GM21529 (cell line): ENCODE measurements around the gene IGSF9B.
"Not testable (repeated sequence)": the region's sequence is repeated elsewhere in the genome, so short reads cannot be mapped to it uniquely, and the experiment has no call there.

Source experiments
- ATAC-seq: cut with Tn5 transposase; IDR thresholded peaks from one replicate; pipeline ENCODE4 v1.9.1; 2021; ENCODE audit not compliant: unreplicated experiment

The IGSF9B gene, protein sequence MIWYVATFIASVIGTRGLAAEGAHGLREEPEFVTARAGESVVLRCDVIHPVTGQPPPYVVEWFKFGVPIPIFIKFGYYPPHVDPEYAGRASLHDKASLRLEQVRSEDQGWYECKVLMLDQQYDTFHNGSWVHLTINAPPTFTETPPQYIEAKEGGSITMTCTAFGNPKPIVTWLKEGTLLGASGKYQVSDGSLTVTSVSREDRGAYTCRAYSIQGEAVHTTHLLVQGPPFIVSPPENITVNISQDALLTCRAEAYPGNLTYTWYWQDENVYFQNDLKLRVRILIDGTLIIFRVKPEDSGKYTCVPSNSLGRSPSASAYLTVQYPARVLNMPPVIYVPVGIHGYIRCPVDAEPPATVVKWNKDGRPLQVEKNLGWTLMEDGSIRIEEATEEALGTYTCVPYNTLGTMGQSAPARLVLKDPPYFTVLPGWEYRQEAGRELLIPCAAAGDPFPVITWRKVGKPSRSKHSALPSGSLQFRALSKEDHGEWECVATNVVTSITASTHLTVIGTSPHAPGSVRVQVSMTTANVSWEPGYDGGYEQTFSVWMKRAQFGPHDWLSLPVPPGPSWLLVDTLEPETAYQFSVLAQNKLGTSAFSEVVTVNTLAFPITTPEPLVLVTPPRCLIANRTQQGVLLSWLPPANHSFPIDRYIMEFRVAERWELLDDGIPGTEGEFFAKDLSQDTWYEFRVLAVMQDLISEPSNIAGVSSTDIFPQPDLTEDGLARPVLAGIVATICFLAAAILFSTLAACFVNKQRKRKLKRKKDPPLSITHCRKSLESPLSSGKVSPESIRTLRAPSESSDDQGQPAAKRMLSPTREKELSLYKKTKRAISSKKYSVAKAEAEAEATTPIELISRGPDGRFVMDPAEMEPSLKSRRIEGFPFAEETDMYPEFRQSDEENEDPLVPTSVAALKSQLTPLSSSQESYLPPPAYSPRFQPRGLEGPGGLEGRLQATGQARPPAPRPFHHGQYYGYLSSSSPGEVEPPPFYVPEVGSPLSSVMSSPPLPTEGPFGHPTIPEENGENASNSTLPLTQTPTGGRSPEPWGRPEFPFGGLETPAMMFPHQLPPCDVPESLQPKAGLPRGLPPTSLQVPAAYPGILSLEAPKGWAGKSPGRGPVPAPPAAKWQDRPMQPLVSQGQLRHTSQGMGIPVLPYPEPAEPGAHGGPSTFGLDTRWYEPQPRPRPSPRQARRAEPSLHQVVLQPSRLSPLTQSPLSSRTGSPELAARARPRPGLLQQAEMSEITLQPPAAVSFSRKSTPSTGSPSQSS (N-terminal part only)

DNA sequence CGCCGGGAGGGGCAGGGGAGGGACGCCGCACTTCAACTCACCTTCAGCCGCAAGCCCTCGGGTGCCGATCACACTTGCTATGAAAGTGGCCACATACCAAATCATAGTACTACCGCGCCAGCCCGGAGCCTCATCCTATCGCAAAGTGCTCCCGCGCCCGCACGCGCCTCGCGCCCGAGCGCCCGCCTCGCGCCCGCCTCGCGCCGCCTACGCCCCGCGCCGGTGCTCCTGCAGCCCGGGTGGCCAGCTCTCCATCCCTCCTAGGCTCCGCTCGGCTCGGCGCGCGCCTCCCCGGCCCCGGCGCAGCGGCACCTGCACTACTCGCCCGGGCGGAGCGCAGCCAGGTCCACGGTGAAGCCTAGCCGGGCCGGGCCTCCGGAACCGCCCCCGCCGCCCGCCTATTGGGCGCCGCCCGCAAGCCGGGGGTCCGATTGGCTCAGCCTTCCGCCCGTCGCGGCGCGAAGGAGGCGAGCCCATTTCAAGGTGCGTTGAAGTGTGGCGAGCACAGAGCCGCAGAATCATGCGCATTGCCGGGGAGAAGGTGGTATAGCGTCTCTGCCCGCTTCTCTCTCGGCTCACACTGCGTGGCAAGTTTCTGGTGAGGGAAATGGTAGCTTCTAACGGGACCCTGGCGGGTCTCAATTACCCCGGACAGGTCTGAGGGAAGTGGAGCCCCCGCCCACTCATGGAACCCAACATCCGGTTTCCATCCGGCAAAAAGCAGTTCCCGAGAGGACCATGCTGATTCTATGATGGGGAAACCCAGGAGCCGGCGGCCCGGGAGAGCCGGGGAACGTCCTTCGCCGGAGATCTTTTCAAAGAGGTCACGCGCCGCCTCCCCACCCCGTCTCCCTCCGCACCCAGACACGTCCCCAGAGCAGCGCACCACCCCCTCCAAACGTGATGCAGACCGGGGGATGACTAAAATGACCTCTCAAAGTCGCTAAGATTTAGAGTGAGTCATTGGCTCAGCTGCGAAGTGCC, at the start of gene IGSF9B:
IGSF9B (minus strand) TSS at position 319 of the 984 bp plus-strand sequence; CDS start at position 105, 214 bp downstream.
- peak; percentile 99 for ATAC-seq

DNA sequence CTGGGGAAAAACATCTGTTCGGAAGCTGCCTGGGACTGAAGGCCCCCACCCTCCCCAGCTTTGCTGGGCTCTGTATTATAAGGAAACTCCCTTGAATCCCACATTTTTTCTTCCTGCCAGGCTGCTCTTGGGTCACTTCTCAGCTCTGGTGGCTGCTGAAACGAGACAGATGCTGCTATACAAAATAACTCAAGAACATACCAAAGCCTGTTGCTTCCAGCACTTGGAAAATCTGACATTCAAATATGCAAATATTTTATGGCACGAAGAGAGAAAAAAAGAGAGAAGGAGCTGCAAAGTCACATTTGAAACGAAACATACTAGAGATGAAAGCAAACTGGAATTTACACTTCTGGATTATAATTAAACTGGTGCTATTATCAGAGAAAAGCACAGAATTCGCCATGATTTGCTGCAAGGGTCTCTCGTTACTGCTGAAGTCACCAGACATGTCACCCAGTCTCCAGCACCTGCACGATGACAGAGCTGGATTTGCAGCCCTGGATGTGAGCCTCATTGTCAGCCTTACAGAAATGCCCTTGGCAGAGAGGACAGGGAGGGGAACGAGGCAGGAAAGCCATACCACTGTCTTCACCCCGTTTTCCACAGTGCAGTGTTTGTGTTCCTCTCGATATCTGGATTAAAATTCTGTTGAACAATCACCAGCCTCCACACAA, 47.9 kb upstream of the IGSF9B start:
- no peak for ATAC-seq

DNA sequence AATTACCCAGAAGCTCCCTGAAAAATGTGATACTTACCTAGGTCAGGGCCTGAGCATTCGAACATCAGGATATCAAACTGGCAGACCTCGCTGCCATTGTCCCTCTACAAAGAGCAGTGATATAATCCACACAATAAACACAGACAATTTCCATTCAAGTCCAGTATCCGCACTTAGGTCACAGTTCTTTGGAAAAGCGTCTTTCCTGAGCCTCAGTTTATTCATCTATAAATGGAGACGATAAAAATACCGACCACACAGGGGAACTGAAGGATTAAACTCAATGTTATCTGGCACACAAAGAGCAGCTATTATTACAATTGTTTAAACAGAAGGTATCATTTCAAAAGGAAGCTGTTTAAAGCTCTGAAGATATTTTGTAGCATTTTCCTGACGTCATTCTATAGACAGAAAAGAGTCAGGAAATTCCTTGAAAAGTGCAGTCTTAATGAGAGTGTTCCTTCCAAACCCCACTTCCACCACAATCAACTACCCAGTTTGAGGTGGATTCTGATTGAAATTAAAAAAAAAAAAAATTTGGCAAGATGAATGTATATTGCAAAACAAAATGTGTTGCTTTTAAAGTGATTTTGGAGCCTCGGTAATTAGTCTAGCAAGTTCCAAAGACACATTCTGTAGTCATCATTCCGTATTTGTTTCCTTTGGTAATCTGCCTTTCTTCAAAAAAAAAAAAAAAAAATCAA, 47.2 kb upstream of the IGSF9B start:
- no peak for ATAC-seq

DNA sequence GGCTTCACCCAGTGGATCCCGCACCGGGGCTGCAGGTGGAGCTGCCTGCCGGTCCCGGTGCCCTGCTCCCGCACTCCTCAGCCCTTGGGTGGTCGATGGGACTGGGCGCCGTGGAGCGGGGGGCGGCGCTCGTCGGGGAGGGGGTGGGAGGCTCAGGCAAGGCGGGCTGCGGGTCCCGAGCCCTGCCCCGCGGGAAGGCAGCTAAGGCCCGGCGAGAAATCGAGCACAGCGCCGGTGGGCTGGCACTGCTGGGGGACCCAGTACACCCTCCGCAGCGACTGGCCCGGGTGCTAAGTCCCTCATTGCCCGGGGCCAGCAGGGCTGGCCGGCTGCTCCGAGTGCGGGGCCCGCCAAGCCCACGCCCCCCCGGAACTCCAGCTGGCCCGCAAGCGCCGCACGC, 46.1 kb upstream of the IGSF9B start:
- not testable (repeated sequence) for ATAC-seq

DNA sequence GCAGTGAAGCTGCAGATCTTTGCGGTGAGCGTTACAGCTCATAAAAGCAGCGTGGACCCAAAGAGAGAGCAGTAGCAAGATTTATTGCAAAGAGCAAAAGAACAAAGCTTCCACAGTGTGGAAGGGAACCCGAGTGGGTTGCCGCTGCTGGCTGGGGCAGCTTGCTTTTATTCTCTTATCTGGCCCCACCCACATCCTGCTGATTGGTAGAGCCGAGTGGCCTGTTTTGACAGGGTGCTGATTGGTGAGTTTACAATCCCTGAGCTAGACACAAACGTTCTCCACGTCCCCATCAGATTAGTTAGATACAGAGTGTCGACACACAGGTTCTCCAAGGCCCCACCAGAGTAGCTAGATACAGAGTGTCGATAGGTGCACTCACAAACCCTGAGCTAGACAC, 45.6 kb upstream of the IGSF9B start:
- ATAC-seq = not testable (repeated sequence)

DNA sequence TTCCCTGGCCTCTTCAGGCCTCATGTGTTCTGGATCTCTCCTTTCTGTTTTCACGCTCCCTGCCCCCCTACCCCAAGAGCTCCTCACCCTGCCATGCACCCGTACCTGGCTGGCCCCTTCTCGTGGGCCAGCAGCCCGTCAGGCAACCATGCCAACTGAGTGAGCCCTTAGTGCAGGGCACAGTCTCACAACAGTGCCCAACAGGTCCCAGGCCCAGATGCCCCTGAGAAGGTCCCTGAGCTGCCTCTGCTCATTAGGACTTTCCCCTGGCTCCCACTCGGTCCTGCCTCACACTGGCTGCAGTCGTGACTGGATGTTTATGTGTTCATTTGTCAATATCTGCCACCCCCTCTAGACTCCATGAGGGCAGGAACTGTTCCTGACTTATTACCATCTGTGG, 44.8 kb upstream of the IGSF9B start:
- no peak for ATAC-seq

DNA sequence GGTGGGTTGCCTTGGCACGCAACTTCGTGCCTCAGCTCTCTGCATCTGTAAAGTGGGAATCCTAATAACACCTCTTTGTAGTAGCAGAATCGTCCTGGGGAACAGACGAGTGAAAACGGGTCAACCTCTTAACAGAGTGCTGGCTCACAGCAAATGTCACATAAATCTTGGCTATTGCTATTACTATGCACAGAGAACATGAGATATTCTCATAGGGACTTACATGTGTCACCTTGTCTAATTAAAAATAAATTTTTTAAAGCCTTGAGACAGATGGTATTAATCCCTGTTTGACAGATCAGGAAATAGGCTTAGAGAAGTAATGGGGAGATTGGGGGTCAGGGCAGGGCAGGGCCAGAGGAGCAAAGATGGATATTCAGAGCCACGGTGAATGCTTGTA, 44.3 kb upstream of the IGSF9B start:
- ATAC-seq = no peak

DNA sequence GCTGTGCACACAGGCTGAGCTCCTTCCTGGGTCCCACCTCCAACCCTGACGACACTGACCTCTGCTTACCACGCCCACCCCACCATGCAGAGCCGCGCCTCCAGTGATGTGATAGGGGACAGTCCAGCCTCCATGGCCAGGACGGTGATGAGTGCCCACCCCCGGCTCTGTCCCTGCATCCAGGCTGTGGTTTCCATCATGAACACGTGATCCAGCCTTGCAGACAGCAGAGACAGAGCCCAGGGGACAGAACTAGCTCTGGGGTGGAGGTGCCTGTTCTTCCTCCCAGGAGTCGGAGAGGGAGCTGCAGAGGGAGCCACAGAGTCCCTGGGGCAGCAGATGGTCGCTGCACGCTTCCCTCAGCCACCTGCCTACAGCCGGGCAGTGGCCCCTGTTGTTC, 42.6 kb upstream of the IGSF9B start:
- no peak for ATAC-seq

DNA sequence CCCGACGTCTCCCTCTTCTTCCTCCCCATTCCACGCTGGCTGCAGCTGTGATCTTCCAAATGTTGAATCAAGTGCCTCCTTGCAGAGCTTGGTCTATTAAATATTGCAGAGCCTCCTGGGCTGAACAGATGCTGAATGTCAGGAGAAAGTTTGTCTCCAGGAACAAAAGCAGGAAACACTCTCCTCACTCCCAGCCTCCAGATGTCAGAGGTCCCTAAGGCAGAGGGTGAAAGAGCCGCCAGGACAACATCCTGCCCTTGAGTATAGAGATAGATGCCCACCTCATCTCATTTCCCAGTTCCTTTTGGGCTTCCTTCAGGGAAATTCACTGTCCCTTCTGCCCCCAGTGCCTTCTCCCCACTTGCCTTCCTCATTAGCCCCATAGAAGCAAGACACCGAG, 40.8 kb upstream of the IGSF9B start:
- no peak for ATAC-seq

DNA sequence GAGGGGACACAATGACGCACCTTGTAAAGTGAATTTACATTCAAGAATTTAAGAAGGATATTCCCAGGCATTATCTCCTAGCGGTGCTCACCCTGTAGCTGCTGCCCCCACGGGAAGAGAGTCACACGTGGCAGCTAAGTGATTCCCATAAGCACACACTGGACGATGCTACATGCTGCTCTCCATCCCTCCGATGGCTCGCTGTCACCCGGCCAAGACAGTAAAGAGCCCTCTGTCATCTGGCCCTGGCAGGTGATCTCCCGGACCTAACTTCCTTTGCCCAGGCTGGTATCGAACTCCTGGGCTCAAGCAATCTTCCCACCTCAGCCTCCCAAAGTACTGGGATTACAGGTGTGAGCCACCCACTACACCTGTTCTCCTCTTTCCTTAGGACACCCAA, 39.9 kb upstream of the IGSF9B start:
- no peak for ATAC-seq

DNA sequence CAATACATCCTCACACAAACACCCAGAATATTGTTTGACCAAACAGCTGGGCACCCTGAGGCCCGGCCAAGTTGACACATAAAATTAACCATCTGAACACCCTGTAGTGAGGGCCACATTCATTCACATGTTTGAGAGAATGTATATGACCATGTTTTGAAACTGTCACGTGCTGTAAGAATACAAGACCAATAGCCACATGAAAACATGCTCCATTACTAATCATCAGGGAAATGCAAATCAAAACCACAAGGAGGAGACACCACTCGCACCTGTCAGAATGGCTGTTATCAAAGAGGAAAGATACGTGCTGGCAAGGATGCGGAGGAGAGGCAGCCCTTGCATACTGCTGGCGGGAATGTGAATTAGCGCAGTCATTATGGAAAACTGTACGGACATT, 38.3 kb upstream of the IGSF9B start:
- ATAC-seq = peak; percentile 62

DNA sequence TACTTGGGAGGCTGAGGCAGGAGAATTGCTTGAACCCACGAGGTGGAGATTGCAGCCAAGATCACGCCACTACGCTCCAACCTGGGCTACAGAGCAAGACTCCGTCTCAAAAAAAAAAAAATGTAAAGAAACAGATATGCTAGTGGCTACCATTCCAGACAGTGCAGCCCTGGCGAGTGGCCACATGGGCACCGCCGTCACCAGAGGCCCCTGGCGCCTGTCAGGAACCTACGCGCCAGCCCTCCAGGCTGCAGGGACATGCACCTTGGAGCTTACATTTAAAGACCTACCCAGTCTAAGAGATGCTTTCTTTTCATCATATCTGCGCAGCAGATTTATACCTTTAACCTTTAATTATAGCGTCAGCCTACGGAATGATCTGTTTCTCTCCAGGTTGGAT, 37.2 kb upstream of the IGSF9B start:
- no peak for ATAC-seq

DNA sequence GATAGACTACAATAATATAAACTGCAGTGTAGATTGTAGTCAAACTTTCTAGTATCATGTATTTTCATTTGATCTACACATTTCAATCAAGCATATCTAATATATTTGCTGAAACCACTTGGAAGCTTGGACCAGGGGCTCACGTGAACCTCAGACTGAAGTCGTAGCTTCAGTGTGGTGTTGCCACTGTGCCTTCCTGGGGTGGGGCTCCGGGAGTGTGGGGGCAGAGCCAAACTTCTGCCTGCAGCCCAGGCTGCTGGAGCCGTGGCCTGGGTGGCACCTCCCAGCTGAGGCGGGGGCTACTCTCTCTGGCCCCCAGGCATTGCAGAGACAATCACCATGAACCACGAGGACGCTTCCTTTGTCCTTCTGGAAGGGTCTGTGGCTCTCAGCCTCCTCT, 36.3 kb upstream of the IGSF9B start:
- no peak for ATAC-seq

DNA sequence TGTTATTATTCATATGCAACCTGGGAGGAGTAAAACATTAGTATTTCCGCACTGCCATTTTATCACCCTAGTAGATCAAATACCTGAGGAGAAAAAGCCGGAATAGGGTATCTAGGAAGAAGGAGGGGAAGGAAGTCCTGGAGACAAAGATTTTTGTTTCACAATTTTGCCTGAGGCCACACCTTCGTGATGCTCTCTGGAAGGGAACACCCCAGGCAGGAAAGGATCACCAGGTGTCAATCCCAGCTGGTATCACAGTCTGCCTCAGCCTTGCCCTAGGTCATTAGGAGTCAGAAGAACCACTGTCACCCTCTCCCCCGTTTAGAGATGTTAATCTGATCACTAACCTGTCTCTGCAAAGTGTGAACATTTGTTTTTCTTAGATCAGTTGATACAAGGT, 35.4 kb upstream of the IGSF9B start:
- no peak for ATAC-seq

DNA sequence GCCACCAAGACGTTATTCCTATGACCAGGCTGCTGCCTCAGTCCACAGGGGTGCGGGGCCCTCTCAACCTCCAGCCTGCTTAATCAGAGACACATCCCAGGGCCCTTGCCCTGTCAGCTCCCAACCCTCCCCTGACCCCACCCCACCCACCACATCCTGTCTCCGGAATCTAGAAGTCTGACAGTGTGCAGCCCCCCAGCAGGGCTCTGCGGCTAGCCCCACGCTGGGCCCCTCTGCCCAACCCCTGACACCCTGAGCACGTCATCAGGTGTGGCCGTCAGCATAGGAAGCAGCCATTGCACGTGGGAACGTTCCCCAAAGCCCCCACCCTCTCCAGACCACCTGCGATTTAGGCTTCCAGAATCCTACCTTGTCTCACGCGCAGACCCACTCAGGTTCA, 34.3 kb upstream of the IGSF9B start:
- ATAC-seq = no peak

DNA sequence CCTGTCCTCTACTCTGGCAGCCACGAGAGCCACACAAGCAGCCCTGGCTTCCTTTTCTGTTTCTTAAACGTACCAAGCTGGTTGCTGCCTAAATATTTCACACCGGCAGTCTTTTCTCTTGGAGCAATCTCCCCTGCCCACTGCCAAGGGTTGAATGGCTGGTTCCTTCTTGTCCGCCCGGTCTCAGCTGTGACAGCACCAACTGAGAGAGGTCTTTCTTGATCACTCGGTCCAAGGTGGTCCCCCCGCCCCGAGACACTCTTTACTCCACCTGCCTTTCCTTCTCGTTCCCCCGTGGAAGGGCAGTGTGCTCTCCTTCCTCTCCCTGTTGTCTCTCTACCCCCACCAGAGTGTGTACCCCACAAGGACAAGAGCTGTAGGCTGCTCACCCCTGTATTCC, 33.7 kb upstream of the IGSF9B start:
- ATAC-seq = no peak

DNA sequence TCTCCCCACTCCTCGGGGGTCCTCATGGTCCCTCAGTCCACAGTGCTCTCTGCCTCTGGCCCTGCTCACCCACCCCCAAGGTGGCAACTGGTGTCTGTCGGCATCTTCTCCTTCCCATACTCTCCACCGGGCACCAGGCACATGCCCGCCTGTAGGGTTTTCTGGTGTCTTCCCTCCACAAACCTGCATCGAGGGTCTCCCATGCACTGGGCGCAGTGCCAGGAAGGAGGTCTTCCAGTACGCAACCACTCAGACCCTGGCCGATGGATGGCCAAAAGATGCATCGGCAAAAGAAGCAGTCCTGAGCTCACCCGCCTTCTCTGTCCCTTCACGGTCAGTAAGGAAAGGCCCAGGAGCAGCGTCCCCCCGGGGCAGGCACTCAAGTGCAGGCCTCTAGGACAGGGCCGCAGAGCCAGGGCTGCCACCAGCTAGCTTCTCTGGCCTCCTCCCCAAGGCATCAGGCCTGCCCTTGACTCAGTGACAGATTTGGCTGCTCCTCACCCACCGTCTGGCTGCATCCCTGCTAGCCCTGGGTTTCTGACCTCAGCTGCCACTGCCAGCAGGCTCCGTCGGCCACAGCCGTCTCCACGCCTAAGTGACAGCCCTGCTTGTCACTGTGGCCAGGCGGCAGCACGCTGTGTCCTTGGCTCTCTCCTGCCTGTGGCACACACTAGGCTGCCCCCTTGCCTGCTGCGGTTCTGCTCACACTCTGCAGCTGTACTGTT, 32.1 kb upstream of the IGSF9B start:
- ATAC-seq = no peak

DNA sequence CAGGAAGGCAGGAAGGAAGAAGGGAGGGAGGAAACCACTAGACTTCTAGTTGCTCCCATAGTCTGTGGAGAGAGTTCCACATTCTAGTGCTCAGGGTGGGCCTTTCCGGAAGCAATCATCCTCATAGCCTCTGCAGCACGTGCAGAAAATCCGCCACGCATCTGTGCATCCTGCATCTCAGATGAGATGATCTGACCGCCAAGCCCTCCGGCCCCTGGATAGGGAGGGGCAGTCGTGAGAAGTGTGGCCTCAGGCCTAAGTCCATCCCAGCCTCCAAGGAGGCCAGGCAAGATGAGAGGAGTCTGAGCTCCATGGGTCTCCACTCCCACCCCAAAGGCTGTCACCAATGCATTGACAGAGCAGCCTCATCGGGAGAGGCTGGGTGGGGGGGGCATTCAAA, 30.4 kb upstream of the IGSF9B start:
- no peak for ATAC-seq
